ENCODE data around the gene PHYKPL. TPM values are rescaled to one million over a fixed set of nuclear protein-coding genes. Genes with fewer than 3 reads are reported as not detected.

PHYKPL gene
- total and polyA plus RNA-seq, 9 donors: 31.8 to 93.3 (median 61.6) TPM

- Histone ChIP-seq H3K4me3 (no peak overlapping the region), H3K27ac (no peak overlapping the region), H3K36me3 (no peaks in the 10 kb centered on the region), H3K27me3 (no peaks in the 10 kb centered on the region), H3K4me1 (ENCODE audit: insufficient read depth) (no peaks in the 10 kb centered on the region), H3K9me3 (no peaks in the 10 kb centered on the region)
- no peak for DNase-seq
- intact Hi-C loops (cut with DNase I): no loop called here
- TF ChIP-seq POLR2A (IDR thresholded peaks at IDR 0.05) (no peak), EP300 (IDR thresholded peaks at IDR 0.05) (no peak), CTCF (IDR thresholded peaks at IDR 0.05) (no peak)
- WGBS, 3 donors: 87 to 94% (median 93%) methylated on average over 9 of the region's 9 CpGs
Observed at GRCh38 chr5:178272591-178272990, 40.0 kb upstream of the PHYKPL start.

GRCh38 chr5:178271726-178272479 is 39.3 kb upstream of the PHYKPL start:
- Histone ChIP-seq H3K27ac (no peak overlapping the region), H3K36me3 (no peaks in the 10 kb centered on the region), H3K27me3 (no peaks in the 10 kb centered on the region), H3K9me3 (no peaks in the 10 kb centered on the region), H3K4me1 (ENCODE audit: insufficient read depth) (no peaks in the 10 kb centered on the region), H3K4me3 (no peak overlapping the region)
- WGBS, 3 donors: 69 to 72% (median 69%) methylated on average over 24 of the region's 24 CpGs
- TF ChIP-seq EP300 (IDR thresholded peaks at IDR 0.05): no peak
- TF ChIP-seq CTCF (IDR thresholded peaks at IDR 0.05): no peak
- TF ChIP-seq POLR2A (IDR thresholded peaks at IDR 0.05): no peak
- intact Hi-C loops (cut with DNase I): no loop called here
- DNase-seq: no peak

- TF ChIP-seq EP300 (IDR thresholded peaks at IDR 0.05) (no peak), POLR2A (IDR thresholded peaks at IDR 0.05) (no peak), CTCF (IDR thresholded peaks at IDR 0.05) (no peak)
- H3K9me3 ChIP-seq: no peaks in the 10 kb centered on the region
- H3K27ac ChIP-seq: no peak overlapping the region
- no peak overlapping the region for H3K4me3 ChIP-seq
- DNase-seq: no peak
- H3K27me3 ChIP-seq: no peaks in the 10 kb centered on the region
- no peaks in the 10 kb centered on the region for H3K4me1 ChIP-seq (ENCODE audit: insufficient read depth)
- H3K36me3 ChIP-seq: no peaks in the 10 kb centered on the region
- intact Hi-C loops (cut with DNase I): no loop called here
- WGBS, 3 donors: 78 to 79% (median 78%) methylated on average over 4 of the region's 4 CpGs
Observed at GRCh38 chr5:178271231-178271630, 38.6 kb upstream of the PHYKPL start.

GRCh38 chr5:178269499-178269898 is 36.9 kb upstream of the PHYKPL start:
- H3K27ac ChIP-seq: no peak overlapping the region
- intact Hi-C loops (cut with DNase I): no loop called here
- no peak overlapping the region for H3K4me3 ChIP-seq
- no peaks in the 10 kb centered on the region for H3K9me3 ChIP-seq
- H3K27me3 ChIP-seq: no peaks in the 10 kb centered on the region
- TF ChIP-seq CTCF (IDR thresholded peaks at IDR 0.05): no peak
- no peaks in the 10 kb centered on the region for H3K36me3 ChIP-seq
- 90 to 97% (median 94%) methylated on average over 1 of the region's 1 CpG for WGBS, 3 donors
- no peak for DNase-seq
- no peaks in the 10 kb centered on the region for H3K4me1 ChIP-seq (ENCODE audit: insufficient read depth)
